HG02884 (cell line): ENCODE measurements around the gene TCP11L2.
"Not testable (repeated sequence)": the region's sequence is repeated elsewhere in the genome, so short reads cannot be mapped to it uniquely, and the experiment has no call there.

Source experiments
- ATAC-seq: cut with Tn5 transposase; IDR thresholded peaks from one replicate; pipeline ENCODE4 v1.9.1; 2021; ENCODE audit warnings: mild to moderate bottlenecking, moderate library complexity; ENCODE audit not compliant: unreplicated experiment

Gene TCP11L2

GRCh38 chr12:106341086-106341877 is 38.7 kb downstream of the TCP11L2 start:
- ATAC-seq: no peak

GRCh38 chr12:106342397-106343213 is 40.1 kb downstream of the TCP11L2 start:
- no peak for ATAC-seq

- ATAC-seq: no peak
These were observed 40.6 kb downstream of the TCP11L2 start for GRCh38 chr12:106343214-106343528.

- ATAC-seq: no peak
These were observed 41.6 kb downstream of the TCP11L2 start for GRCh38 chr12:106344131-106344530.

GRCh38 chr12:106345746-106346145 is 43.2 kb downstream of the TCP11L2 start:
- no peak for ATAC-seq

GRCh38 chr12:106348411-106348810 is 45.9 kb downstream of the TCP11L2 start:
- no peak for ATAC-seq

GRCh38 chr12:106353175-106353574 is 50.6 kb downstream of the TCP11L2 start:
- no peak for ATAC-seq

GRCh38 chr12:106357549-106358395 is 55.2 kb downstream of the TCP11L2 start, which contains the start of gene POLR3B:
Gene POLR3B, plus strand, starts transcription at chr12:106357748. Its CDS starts 132 bp downstream, at chr12:106357880.
- peak; percentile 88 for ATAC-seq

- peak; percentile 12 for ATAC-seq
These were observed 56.1 kb downstream of the TCP11L2 start for GRCh38 chr12:106358396-106359241.

GRCh38 chr12:106359646-106360399 is 57.3 kb downstream of the TCP11L2 start:
- no peak for ATAC-seq

- ATAC-seq: no peak
These were observed 58.0 kb downstream of the TCP11L2 start for GRCh38 chr12:106360400-106360994.

GRCh38 chr12:106362971-106363370 is 60.4 kb downstream of the TCP11L2 start:
- ATAC-seq: no peak

GRCh38 chr12:106364261-106364660 is 61.7 kb downstream of the TCP11L2 start:
- no peak for ATAC-seq

GRCh38 chr12:106369624-106370346 is 67.3 kb downstream of the TCP11L2 start:
- ATAC-seq: no peak

GRCh38 chr12:106378788-106379187 is 76.3 kb downstream of the TCP11L2 start:
- no peak for ATAC-seq

GRCh38 chr12:106380954-106381353 is 78.4 kb downstream of the TCP11L2 start:
- ATAC-seq: no peak

- ATAC-seq: not testable (repeated sequence)
These were observed 79.3 kb downstream of the TCP11L2 start for GRCh38 chr12:106381866-106382265.

GRCh38 chr12:106386813-106387535 is 84.4 kb downstream of the TCP11L2 start:
- no peak for ATAC-seq
